PFSK-1 (cell line): Measurements from ENCODE around the gene NR1H4.

ENCODE experiments used
- POLR2AphosphoS5 ChIP-seq: IDR thresholded peaks from 2 replicates; pipeline ENCODE4 v1.6.1; 2012; ENCODE audit warnings: low read depth, mild to moderate bottlenecking, control low read depth, low read length, moderate library complexity
- SIN3A ChIP-seq: IDR thresholded peaks from 2 replicates; pipeline ENCODE4 v1.6.1; 2012; ENCODE audit warnings: mild to moderate bottlenecking, low read length, moderate library complexity, borderline replicate concordance; ENCODE audit not compliant: insufficient read depth
- TAF1 ChIP-seq: IDR thresholded peaks from 2 replicates; pipeline ENCODE4 v1.6.1; 2012; ENCODE audit warnings: low read length, control low read depth, borderline replicate concordance; ENCODE audit not compliant: insufficient read depth
- TF ChIP-seq, protein P1 (sequence below), 2 experiments: IDR thresholded peaks; 2 replicates each; pipeline versions ENCODE4 v1.6.1 to v1.8.0; 2011 to 2012; ENCODE audit warnings: low read depth in 2 of 2, low read length in 2 of 2, control low read depth in 1 of 2, inconsistent platforms in 1 of 2, mild to moderate bottlenecking in 1 of 2, moderate library complexity in 1 of 2; ENCODE audit not compliant: insufficient read depth in 1 of 2

DNA sequence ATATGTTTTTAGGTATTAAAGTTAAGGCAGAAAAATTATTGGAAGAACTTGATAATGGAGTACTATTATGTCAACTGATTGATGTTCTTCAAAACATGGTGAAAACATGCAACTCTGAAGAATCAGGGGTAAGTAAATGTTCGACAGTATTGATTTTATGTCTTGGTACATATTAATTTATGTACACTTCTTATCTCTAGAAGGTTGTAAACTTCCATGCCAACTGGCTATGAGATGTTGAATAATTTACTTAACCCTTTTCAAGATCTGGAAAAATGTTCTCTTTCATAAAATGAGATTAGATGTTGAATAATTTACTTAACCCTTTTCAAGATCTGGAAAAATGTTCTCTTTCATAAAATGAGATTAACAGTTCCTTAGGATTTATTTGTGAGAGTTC is 128.0 kb downstream of the NR1H4 start:
- TF ChIP-seq, protein P1, sequence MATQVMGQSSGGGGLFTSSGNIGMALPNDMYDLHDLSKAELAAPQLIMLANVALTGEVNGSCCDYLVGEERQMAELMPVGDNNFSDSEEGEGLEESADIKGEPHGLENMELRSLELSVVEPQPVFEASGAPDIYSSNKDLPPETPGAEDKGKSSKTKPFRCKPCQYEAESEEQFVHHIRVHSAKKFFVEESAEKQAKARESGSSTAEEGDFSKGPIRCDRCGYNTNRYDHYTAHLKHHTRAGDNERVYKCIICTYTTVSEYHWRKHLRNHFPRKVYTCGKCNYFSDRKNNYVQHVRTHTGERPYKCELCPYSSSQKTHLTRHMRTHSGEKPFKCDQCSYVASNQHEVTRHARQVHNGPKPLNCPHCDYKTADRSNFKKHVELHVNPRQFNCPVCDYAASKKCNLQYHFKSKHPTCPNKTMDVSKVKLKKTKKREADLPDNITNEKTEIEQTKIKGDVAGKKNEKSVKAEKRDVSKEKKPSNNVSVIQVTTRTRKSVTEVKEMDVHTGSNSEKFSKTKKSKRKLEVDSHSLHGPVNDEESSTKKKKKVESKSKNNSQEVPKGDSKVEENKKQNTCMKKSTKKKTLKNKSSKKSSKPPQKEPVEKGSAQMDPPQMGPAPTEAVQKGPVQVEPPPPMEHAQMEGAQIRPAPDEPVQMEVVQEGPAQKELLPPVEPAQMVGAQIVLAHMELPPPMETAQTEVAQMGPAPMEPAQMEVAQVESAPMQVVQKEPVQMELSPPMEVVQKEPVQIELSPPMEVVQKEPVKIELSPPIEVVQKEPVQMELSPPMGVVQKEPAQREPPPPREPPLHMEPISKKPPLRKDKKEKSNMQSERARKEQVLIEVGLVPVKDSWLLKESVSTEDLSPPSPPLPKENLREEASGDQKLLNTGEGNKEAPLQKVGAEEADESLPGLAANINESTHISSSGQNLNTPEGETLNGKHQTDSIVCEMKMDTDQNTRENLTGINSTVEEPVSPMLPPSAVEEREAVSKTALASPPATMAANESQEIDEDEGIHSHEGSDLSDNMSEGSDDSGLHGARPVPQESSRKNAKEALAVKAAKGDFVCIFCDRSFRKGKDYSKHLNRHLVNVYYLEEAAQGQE (IDR thresholded peaks at IDR 0.05; ENCODE audit: insufficient read depth in 1 of 2, low read depth in 2 of 2, low read length in 2 of 2), result no peak
- no peak for TF ChIP-seq SIN3A
- TF ChIP-seq POLR2AphosphoS5, result no peak
- TF ChIP-seq TAF1, result no peak
